Activated CD4-positive, alpha-beta T cell treated with anti-CD3 and anti-CD28 coated beads for 4 hours (primary cell): ENCODE results near the gene KRT6A.

Experiments used
- DNase-seq, 2 donors: peaks; one replicate each; pipeline ENCODE4 v3.0.0-alpha.2; 2020

KRT6A gene

DNA sequence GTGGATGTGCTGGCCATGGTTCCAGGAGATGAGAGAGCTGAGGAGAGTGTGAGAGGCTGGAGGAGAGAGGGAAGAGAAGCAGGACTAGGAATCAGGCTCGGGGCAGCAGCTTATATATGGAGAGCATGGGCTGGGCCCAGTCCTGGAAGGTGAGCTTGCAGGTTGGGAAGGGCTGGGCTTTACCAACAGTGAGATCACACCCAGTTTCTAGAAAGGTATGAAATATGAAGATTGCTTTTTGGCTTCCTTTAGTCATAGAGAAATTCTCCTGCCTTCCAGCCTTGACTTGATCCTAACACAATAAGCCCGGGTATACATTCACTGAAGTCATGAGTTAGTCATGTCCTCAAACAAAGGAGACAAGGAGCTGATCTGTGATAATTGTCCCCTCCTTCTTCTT lies at the start of gene KRT6A:
KRT6A (minus strand) TSS at position 86 of the 400 bp plus-strand sequence; CDS start at position 17, 69 bp downstream.
- no peak for DNase-seq

DNA sequence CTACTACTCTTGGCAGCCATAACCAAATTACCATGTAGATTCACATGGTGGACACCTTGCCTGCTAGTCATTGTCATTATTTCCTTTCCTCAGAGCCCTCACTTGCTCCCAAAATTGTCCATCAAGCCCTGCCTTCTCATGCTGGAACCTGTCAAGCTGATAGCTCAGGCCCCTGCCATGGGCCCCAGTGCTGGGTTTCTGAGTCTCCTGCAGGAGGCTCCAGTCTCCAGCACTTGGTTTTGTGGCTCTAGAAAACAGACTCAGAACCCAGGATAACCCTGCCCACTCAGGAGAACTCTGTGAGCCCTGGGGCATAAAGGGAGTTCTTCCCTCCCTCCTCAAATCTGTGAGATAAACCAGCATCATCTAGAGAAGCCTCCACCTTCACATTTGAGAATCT lies 49.1 kb upstream of the KRT6A start:
- no peak for DNase-seq

DNA sequence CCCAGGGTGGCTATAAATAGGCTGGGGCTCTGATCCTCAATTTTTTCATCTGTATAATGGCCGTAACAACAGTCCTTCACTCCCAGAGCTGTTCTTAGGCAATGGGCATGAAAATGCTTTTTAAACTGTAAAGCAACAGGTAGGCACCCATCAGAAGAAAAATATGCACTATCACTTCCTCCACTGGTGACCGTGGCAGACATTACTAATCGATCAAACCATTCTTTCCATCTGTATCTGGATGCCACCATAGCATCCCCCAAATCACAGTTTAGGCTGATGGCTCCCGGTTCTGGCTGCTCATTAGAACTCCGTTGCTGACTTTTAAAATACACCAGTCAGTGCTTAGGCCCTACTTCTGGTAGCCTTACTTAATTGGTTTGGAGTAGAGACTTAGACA lies 48.7 kb upstream of the KRT6A start:
- DNase-seq, result no peak

DNA sequence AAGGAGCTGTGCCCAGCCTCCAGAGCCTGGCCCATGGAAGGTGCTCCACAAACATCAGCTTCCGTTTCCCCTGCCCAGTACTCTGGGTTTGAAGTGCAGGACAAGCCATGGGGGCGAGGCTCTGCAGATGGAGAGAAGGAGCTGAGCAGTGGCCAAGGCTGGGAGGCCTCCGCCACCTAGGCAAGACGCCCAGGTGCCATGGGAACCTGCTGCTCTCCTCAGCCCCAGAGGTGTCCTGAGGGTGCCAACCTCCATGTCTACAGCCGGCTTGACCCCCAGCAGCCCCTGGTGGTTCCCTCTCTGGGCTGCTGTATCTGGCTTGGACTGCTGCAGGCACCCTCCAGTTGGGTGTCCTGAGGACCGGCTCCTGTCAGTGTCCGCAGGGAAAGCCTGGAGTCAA lies 47.5 kb upstream of the KRT6A start:
- DNase-seq, result no peak

DNA sequence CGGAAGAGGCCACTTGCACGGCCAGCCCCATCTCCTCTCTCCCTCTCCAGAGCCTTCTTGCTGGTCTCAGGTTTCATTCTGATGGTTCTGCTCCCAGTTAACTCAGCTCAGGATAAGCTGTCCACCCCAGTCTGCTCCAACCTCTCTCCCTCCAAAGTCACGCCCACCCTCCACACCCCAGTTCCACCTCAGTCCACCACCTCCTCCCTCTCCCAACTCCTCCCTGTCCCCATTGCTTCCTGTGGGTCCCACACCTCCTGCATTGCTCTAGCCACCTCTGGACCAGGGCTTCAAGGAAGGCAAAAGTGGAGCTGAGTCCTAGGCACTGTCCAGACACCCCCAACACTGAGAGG lies 46.7 kb upstream of the KRT6A start:
- DNase-seq, result no peak

DNA sequence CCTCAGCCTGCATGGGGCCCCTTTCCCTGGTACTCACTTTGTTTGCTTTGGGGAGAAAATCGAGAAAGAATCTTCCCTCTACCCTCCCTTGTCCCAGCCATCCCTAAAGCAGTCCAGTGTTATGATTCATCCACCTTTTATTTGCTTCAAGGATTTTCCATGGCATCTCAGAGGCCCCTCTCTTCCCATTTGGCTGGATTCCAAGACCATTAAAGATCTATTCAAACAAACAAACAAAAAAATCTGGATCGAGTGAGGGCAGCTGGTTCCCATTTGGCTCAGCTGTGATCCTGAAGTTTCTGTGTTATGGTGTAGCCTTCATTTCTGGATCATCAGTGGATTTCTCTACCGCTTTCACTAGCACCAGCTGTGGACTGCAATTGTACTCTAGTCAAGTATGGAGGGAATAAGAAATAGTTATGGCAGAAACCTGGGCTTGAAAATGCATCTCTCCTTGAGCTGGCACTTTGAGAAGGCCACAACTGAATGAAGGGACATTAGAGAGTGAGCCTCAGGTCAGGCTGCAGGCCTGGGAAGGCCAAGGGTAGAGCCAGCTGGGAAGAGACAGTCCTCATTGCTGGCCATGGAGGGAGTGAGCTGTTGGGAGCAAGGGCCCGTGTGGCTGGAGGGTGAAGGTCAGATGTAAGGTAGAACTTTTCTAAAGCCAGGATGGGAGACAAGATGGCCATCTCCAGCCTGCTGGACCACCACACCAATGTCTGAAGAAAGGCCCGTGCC lies 46.2 kb upstream of the KRT6A start:
- no peak for DNase-seq

DNA sequence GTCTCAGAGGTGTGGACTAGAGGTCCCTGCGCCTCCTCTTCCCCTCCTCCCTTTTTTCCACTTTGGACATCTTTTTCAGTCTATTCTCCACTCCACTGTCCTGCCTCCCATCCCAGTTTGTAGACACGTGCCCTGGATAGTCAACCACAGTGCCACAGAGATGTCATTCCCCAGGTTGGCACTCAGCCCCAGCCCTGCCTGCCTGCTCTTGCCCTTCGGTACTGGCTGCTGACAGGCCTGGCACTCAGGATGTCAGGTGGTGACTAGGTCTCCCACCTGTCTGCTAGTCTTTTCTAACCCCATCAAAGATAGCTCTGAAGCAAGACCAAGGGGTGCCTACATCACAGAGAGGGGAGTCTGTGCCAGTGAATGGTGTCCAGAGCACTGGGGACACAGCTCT lies 44.0 kb upstream of the KRT6A start:
- DNase-seq, result no peak

DNA sequence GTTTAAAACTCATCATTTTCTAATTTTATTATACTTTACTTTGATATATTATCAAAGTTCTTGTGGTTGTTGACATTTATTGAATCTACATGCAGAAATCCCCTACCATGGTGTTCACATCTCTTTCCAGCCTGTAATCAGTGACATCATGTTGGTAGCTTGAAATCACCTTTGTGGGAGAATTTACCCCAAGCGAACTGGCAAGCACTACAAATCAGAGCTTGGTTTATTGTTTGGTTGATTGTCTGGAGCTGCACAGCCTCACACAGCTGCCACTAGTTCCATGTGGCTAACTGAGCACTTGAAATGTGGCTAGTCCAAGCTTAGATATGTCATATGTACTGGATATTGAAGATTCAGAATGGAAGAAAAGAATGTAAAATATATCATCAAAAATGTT lies 42.5 kb upstream of the KRT6A start:
- DNase-seq, result no peak

DNA sequence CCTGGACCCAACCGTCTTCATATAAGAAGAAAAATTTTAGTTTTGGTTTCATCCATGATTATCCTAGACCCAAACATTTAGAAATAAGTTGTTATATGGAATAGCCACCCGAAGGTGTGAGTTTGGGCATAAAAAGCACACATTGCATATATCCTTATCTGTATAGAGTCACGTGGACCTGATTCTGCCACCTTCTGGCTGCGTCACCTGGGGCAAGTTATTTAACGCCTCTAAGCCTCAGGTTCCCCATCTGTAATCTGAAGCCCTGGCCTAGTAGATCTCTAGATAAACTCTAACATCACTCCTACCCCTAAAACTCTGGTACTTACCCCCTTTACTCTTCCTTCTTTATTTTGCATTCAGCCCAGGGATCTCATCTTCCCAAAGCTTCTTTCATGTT lies 41.4 kb upstream of the KRT6A start:
- DNase-seq, result no peak

DNA sequence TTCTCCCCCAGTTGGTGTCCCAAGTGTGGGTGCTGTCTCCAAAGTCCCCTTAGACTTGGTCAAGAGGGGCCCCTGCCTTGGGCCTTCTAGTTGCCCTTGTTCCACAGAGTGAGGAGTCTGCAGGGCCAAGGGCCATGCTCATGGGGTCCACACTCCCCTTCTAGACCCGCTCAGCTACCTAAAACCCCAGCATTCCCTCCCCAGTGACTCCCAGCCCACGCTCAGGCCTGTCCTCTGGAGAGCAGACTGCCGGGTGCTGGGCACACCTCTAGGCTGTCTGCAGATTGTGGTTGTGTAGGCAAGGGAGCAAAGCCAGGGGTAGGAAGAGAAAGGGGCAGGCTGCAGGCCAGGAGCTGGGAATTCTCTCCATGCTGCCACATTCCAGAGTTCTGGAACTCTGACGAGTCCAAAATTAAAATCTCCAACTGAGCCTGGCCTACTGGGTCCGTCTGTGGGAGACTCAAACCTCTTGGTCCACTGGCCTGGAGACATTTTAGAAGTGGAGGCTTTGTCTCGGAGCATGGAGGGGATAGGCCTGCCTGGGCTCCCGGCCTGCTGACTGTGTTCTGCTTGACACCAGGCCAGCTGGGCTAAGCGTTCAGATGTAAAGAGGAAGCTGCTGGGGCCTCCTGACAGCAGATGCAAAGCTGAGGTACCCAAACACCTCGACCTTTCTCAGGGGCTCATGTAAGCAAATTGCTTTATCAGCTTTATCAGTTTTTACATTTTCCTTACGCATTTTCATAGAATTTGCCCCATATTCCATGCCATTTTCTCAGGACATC lies 40.8 kb upstream of the KRT6A start:
- no peak for DNase-seq

DNA sequence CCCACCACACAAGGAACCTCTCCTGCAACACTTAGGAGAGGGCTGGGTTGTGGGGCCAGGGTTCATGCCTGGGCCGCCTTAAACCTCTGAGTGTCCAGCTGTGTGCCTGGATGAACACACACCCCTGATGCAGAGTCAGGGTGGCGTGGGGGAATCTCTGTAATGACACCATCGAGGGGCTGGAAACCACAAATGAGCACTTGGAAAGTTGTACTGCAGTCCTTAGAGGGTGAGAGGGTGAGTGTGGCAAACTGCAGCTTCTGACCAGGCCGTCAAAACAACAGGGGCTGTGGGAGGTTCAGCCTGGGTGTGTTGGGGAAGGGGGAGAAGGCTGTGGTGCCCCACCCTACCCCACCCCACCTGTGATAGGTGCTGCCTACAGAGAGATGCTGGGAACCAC lies 39.6 kb upstream of the KRT6A start:
- DNase-seq, result no peak

DNA sequence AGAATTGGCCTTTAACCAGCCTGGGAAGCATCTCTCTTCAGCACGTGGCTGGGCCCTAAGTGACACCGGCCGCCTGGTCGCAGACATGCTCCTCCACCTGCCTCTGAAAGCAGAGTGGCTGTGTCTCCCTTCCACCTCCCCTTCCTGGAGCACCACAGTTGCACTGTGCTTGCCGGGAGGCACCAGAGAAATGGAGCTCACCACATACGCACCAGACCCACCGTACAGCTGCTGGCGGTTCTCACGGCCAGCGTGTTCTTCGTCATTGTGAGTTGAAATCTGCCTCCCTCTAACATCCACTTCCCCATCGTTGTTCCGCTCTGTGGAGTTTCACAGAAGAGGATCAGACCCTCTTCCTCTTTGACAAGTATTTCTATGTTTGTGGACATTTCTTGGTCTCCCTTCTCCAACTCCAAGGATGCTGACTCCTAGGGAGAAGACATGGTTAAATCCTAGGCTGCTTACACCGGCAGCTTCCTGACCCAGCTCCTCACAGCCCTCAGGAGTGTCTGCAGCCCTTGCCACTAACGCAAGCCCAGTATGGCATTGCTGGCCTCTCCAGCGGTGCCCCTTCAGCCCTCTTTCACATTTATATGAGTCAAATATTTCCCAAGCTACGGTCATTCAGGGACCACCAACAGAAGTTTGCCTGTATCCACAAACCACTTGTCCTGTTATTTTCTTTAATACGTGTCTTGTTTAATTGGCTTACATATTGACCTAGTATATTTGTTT lies 38.7 kb upstream of the KRT6A start:
- DNase-seq, result no peak

DNA sequence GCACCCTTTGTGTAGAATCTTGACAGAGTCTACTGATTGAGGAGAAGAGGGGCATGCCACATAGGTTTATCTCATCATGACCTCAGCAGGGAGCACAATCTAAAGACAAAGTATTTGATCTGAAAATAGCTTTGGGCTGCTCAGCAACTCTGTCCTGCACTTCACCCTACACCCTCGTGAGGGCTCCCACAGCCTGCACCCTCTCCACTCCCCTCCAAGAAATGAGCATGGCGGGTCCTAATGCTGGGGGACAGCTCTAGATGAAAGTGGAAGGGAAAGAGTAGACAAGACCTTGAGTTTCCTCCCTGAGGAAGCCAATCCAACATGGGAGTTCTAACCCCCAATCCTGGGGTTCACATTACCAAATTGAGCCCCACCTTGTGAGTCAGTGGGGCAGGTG lies 37.8 kb upstream of the KRT6A start:
- DNase-seq, result no peak

DNA sequence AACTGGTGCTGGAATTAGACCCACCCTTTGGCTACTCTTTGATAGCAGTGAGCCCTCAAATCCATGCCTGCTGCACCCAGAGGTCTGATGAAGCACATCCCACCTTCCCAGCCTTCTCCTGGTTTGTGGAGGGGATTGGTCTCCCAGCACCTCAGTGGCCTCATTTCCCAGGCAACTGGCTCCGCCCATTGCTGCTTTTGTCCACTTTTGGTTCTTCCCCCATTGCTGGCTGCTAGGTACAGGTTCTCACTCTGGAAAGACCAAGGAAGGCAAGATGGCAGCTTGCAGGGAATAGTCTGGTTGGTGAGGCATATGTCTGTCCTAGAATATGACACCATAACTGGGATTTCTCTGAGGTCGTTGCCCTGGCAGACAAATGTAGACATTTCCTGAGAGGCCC lies 37.3 kb upstream of the KRT6A start:
- DNase-seq, result no peak

DNA sequence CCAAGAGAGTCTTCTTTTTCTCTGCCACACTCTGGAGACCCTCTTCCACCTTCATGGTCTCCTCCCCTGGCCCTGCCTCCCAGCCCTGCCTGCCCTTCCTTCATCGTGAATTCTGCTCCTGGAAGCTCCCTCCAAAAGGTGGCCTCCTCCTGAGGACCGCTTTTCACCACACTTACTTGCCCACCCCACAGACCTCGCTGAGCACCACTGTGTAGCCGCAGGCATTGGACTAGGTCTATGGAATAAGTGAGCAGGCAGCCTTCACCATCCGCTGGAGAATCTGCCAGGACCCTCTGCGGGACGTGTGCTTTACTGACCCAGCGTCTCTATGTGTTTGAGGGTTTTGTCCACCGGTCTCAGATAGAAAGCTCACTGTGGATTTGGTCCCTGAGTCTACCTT lies 36.8 kb upstream of the KRT6A start:
- no peak for DNase-seq

DNA sequence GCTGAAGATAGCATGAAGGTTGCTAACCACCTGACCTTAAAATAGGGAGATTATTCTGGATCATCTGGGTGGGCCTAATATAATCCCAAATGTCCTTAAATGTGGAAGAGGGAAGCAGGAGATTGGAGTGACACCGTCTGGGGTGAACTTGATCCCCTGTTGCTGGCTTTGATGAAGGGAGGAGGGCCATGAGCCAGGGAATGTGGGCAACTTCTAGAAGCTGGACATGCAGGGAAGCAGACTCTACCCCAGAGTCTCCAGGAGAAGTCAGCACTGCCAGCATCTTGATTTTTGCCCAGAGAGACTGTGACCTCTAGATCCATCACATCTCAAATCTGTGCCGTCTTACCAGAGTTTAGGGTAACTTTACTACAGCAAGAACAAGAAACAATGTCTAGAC lies 36.4 kb upstream of the KRT6A start:
- DNase-seq, result no peak

DNA sequence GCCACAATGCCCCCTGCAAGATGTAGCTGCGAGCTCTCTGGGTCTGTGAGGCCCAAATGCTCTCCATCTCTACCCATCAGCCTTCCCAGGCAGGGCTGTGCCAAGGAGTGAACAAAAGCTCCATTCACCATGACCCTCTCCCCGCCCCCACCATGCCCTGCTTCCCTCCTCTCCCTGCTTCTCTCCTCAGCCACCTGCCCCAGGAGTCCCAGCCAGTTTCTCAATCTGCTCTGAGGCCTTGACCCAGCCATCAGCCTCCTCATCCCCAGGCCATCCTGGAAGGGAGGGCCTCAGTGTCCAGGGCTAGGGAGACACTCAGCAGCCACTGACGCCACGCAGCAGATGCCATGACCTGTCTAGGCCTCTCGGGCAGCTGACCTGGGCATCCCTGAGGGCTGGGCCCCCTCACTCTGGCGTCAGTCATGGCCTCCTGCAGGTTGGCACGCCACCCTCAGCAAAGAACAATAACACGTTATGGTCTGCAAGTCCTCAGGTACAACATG lies 35.6 kb upstream of the KRT6A start:
- DNase-seq, result no peak

DNA sequence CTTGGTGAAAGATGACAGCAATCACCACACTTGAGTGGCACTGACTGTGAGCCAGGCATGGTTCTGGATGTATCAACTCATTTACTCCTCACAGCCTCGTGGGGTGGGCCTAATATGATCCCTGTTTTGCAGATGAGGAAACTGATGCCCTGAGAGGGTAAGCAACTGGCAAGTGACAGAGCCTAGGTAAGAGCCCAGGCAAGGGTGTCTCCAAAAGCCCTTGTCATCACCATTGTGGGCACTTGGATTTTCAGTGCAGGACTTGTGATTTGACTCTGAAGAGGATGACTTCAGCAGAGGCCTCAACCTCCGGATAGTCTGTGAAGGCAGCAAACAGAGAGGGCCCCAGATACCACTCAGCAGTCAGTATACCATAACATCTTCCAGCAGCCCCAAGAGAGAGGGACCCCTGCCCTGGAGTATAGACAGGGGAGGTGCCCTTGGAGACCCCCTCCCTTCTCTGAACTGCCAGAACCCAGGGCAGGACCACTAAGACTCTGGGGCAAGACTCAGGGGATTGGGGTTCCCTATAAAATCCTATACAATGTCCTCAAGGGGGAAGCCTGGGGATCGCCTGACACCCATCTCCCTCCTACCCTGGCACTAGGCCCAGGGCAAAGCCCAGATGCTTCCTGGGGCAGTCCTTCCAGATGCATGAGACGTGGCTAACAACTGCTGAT lies 34.2 kb upstream of the KRT6A start:
- DNase-seq, result no peak

DNA sequence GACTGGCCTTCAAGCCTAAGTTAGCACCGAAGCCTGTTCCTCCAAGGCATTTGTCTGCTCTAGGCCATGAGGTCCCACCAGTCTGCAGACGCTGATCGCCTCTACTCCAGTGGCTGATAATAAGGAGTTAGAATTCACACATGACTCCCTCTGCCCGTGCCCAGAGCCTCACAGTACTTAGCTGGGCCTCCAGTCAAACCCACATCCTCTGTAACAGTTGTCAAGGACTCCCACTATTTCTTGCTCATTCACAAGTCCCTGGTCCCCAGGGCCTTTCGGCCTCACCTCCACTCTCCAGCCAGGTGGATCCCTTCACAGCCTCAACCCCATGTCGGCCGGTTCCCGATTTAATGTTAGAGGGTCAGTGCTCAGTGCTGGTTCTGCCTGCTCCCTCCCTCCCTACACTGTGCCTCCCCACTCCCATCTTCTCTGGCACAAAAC lies 33.5 kb upstream of the KRT6A start:
- no peak for DNase-seq

DNA sequence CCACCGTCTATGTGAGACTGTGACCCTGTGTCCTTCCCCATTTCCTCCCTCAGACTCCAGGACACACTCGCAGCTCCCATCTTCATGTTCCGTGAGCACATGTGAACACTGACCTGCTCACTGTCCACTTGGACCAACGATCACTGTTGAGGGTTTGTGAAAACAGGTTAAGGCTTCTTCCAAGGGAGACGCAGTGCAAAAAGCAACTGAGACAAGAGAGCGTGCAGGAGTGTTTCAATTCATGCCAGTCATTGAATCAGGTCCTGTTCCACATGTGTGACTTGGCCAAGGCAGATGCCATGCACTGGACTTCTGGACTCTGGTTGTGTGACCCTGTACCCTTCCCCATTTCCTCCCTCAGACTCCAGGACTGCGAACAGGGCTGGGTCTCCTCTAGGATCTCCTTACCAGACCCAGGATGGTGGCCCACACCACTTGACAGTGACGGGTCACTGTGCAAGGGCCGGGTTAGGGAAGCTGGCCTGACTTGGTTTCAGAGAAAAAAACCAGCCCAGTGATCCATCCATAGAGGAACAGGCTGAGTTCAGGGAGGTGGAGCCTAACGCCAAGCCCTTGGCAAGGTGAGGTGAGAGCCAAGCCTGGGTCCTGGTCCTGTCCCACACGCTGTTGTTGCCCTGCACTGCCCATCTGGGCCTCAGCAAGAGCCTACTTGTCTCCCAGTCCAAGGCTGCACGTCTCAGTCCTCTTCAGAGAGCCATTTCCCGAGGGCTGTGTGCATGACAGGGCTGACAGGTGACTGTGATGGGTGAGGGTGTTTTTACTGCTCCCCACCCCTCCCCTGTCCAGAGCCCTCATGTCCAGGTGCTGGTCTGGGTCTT lies 32.8 kb upstream of the KRT6A start:
- no peak for DNase-seq

DNA sequence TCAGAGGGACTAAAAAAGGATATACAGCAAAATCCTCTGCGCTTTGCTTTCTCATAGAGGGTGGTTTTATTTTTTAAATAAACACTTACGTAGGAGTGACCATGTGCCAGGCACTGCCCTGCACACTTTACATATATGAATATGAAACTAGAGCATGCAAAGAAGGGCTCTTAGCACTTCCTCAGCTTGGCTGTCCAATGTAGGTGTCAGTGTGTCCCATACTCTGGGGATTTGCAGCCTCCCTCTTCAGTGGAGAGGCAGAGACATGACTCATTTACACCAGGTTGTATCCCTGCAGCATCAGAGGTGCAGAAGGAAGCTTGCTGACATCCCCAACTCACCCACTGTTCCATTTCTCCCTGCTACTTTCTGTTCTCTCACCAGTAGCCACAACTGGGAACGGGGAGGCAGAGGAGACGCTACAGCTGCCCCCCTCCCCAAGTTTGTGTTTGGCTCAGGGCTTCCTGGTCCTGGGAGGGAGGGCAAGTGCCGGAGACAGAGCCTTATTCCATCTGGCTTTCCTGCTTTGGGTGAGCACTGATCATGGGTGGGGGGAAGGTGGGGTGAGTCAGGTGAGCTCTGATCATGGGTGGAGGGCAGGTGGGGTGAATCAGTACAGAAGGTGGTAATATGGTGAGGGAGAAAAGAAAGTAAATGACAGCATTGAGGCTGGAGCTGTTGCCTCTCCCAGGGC lies 32.0 kb upstream of the KRT6A start:
- DNase-seq, result no peak
